Thyroid gland (tissue), 4 donors: ENCODE measurements around the gene VWA2. TPM values are rescaled to one million over a fixed set of nuclear protein-coding genes. Genes with fewer than 3 reads are reported as not detected.

Source experiments
- DNase-seq, 2 donors: peaks; one replicate each; pipeline ENCODE4 v3.0.0-alpha.2; 2019
- H3K27ac ChIP-seq, 3 donors: fragments of 200-600 bp; sonication (generic); 1 replicate in 2 of 3; 2 replicates in 1 of 3; pipeline ENCODE4 v1.5.1; 2016 to 2019; ENCODE audit warnings: mild to moderate bottlenecking in 1 of 3, moderate library complexity in 1 of 3
- H3K27me3 ChIP-seq: fragments of 200-600 bp; sonication (generic); one replicate; pipeline ENCODE4 v1.5.1; 2019
- H3K36me3 ChIP-seq, 2 donors: fragments of 200-600 bp; sonication (generic); one replicate each; pipeline ENCODE4 v1.5.1; 2016 to 2019
- H3K4me1 ChIP-seq, 2 donors: fragments of 200-600 bp; sonication (generic); one replicate each; pipeline ENCODE4 v1.5.1; 2017 to 2019
- H3K4me3 ChIP-seq, 3 donors: fragments of 200-600 bp; sonication (generic); replicated peaks in 1 of 3; 1 replicate in 2 of 3; 2 replicates in 1 of 3; pipeline ENCODE4 v1.5.1; 2016; ENCODE audit warnings: mild to moderate bottlenecking in 1 of 3
- H3K9me3 ChIP-seq: fragments of 200-600 bp; sonication (generic); one replicate; pipeline ENCODE4 v1.5.1; 2017
- CTCF ChIP-seq, 6 experiments: fragments of 200-600 bp in 3 of 6; fragments of 450-650 bp in 3 of 6; sonication (generic) in 3 of 6; IDR thresholded peaks; one replicate each; pipeline ENCODE4 v1.5.1; 2016 to 2019; ENCODE audit warnings: antibody characterized with exemption in 6 of 6, mild to moderate bottlenecking in 2 of 6, inconsistent platforms in 1 of 6, moderate library complexity in 1 of 6
- POLR2A ChIP-seq, 2 donors: fragments of 450-650 bp; IDR thresholded peaks; one replicate each; pipeline ENCODE4 v1.6.1; 2017; ENCODE audit warnings: antibody characterized with exemption in 2 of 2, mild to moderate bottlenecking in 2 of 2, moderate library complexity in 1 of 2
- WGBS, 2 donors: methylation state at CpG; one replicate each; pipeline ENCODE4 v1.1.5; 2017; 5-methylcytosine and 5-hydroxymethylcytosine counted together
- intact Hi-C: fragments of 100-400 bp; cut with DNase I; formaldehyde crosslinking; loops from one replicate; pipeline ENCODE4 v1.15.1; 2023
- total RNA-seq, 4 donors: library from RNA; depleted of rRNA; stranded (reverse); fragments of >200 nt; gene quantifications; one replicate each; pipeline ENCODE4 v1.2.3, GENCODE V29; 2016

VWA2 gene
- total RNA-seq, 4 donors from 2014 or later = 0.13 to 0.22 TPM; not detected in 2

DNA sequence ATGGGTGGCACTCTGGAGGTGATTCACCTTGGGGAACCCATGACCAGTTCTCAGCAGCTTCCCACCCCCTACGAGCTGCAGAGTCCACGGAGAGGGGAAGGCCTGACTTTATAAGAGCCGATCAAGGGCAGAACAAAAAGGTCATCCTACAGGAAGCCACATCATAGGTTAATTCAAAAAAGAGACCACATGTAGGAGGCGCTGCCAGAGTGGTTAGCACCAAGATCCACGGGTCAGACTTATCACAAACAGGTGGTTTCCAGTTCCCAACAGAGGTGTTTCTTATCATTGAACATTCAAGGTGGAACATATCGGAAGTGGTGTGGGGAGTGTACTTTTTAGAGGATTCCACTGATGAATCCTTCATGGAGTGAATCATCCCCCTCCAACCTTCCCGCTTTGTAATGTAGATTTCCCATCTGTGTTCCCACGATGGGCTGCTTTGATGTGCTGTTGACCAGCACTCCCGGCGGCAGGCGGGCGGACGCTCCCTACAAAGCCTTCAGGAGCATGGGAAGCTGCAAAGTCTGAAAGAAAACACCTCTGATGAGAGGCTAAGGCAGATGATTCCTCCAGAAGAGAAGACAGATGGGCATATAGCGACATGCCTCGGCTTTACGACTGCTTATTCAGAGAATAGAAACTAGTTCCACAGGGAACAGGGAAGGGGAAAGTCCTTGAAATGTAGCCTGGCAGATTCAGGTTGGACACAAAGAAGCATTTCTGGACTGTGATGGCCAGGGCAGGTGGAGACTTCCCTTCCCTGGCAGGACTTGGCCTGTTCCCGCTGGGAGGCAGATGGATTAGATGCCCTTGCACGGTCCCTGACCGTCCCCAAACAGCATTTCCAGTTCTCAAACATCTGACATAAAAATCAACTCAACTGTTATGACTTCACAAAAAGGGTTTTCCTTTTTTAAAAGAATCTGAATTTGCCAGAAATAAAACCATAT lies 98.7 kb downstream of the VWA2 start:
- no peak overlapping the region for H3K27ac ChIP-seq
- peaks cover 11 to 13% of the 10 kb centered on the region in 2 donors for H3K36me3 ChIP-seq
- no peak for DNase-seq
- 88 to 93% methylated on average over 18 to 19 of the region's 19 CpGs for WGBS, 2 donors
- H3K27me3 ChIP-seq = no peaks in the 10 kb centered on the region
- intact Hi-C loops = no loop called here
- H3K9me3 ChIP-seq = no peaks in the 10 kb centered on the region
- peaks cover 40 to 48% of the 10 kb centered on the region in 2 donors for H3K4me1 ChIP-seq
- H3K4me3 ChIP-seq = no peak overlapping the region
- TF ChIP-seq CTCF (IDR thresholded peaks at IDR 0.05) = no peak
- no peak for TF ChIP-seq POLR2A (IDR thresholded peaks at IDR 0.05)

GRCh38 chr10:114340816-114341215 lies 101.8 kb downstream of the VWA2 start:
- peak; percentile 84 to 87 for DNase-seq
- intact Hi-C loops = loop anchor here (10.0 kb wide), 1 partner anchor 64 kb away; the partner anchor contains the start of gene AFAP1L2
- TF ChIP-seq CTCF (IDR thresholded peaks at IDR 0.05) = no peak
- peak in 1 of 2 donors; percentile 31 for TF ChIP-seq POLR2A (IDR thresholded peaks at IDR 0.05)
- H3K9me3 ChIP-seq = no peaks in the 10 kb centered on the region
- peaks cover 44 to 52% of the 10 kb centered on the region in 2 donors for H3K4me1 ChIP-seq
- 45 to 48% methylated on average over 8 of the region's 8 CpGs for WGBS, 2 donors
- no peak overlapping the region for H3K4me3 ChIP-seq
- peaks cover 11 to 13% of the 10 kb centered on the region in 2 donors for H3K36me3 ChIP-seq
- no peaks in the 10 kb centered on the region for H3K27me3 ChIP-seq
- H3K27ac ChIP-seq = peak overlapping the region; percentile 9 to 73 (median 50)

Other genes starting within 250 kb of the VWA2 start
- gene ADRB1, start 195.4 kb upstream of the VWA2 start, total RNA-seq = 1 to 10 TPM in 2 of 4 donors, under 1 TPM in 2; 0.27 to 1.7 (median 0.95) TPM
- gene CCDC186, start 65.1 kb upstream of the VWA2 start, total RNA-seq = 10 to 100 TPM; 43.3 to 49.7 (median 46.6) TPM
- gene TDRD1, start 59.9 kb upstream of the VWA2 start, total RNA-seq = under 1 TPM in 2 of 4 donors, not detected in 2; 0.22 to 0.67 TPM
- 100 to 1,000 TPM; 135 to 356 (median 299) TPM for gene AFAP1L2, start 165.2 kb downstream of the VWA2 start, total RNA-seq